ENCODE data around the gene TMPRSS3.
A peak's percentile ranks its signal among the peaks of the same experiment; 100 is the strongest.

TMPRSS3 gene

DNA sequence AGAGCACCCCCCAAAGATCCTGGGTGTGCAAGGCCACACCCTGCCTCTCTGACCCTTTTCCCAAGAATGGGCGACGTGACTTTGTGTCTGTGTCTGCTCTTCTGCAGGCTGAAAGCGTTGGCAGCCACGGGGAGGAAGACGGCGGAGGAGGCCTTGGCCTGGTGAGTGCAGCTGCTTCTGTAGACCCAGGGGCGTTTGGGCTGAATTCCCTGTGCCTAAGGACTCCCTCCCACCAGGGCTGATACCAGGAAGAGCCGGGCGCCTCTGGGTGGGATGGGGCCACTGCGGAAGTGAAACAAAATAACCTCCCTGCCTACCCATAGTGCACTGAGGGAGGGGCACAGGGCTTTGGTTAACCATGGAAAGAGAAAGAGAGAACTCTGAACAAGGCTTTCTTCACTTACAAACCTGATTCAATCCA, 10.4 kb upstream of the TMPRSS3 start:
- no peak for DNase-seq

DNA sequence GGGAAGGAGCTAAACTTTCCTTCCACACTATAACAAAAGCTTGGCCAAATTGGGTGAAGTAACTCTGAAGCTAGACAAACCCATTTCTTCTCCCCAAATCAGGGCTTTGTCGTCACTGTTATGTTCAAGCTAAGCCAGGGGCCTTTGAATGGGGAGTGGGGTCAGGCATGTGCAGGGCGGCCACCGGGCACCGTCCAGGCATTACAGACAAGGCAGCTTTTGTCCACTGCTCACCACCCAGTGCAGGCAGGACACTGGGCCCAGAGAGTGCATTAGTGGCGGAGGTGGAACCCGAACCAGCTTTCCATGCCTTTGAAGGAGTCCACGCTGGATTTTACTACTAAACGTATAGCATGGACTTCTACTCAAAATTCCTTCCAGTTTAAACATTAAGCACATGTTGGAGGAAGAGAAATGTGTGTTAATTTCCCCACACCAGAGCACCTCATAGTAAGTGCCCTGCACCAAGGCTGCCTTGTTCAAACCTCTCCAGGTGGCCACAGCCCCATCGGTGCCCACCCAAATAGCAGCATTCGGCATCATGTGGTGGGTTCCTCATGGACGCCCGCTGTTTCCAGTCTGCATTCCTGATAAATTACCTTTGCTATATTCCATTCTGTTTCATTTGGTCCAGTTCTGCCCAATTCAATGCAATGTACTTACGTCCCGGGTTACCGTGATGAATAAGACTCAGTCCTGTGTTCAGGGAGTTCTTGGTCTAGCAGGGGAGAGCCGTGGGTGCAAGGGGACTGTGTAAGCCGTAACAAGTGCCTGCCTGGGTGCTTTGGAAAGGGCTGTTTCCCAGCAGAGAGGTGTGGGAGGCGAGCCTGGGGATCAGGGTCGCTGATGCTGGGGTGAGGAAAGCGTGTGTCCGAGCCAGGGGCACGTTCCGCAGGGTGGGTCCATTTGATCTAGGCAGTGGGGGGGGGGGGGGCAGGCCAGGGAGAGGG, 9.5 kb upstream of the TMPRSS3 start:
- DNase-seq = no peak

DNA sequence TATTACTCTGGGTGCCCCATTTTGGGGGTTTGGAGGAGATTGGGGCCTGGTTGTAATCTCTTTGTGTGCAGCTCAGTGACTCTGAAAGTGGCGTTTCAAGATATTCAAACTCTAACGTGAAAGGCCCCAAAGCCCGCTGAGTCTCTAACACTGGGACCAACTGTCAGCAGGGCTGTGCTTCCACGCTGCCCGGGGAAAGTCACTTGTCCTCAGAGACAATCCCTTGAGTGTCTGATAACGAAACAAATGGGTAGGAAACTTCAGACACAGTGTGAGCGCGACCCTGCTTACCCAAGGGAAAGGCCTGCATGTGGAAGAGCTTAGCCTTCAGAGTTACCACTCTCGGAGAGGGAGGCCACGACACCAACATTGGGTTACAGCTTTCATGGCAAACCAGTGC, 8.7 kb upstream of the TMPRSS3 start:
- DNase-seq = no peak

DNA sequence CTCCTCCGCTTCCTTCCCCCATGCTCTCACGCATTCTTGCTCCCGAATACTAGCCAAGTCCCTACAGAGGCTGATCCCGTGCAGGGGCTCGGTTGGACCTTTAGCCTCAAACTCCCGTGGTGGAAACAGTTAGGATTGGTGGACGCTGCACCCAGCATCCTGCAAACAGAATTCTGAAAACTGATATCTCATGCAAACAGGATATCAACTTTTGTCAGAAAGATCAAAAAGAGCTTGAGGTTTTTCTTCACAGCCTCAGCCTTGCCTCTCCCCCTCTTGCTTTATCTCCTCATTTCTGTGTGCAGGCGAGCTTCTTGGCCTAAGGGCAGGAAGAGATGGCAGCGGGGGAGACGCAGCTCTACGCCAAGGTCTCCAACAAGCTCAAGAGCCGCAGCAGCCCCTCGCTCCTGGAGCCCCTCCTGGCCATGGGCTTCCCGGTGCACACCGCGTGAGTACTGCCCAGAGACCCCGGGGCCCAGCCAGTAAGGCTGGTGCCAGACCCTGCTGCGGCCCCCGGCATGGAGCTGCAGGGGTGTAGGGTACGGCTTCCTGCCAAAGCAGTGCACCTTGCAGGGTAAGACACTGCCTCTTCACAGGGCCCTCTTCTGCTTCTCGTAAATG, 7.9 kb upstream of the TMPRSS3 start, which contains the start of gene UBASH3A:
Gene UBASH3A, plus strand, starts transcription at position 292 of the 621 bp plus-strand sequence. Its CDS starts 44 bp downstream, at position 336.
- no peak for DNase-seq

DNA sequence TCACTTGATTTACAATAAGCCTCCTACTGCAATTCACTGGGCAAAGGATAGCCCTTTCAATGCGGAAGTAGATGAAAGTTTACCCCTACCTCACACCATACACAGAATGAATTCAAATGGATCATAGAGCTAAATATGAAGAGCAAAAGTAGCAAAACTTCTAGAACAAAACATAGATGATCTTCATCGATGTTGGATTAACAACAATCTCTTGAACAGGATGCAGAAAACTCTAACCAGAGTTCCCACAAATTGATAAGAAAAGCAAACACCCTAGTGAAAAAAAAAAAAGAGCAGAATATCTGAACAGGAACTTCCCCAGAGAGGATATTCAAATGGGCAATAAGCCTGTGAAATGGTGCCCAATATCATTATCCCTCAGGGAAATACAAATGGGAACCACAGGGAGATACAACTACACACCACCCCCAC, 6.0 kb upstream of the TMPRSS3 start:
- no peak for DNase-seq

DNA sequence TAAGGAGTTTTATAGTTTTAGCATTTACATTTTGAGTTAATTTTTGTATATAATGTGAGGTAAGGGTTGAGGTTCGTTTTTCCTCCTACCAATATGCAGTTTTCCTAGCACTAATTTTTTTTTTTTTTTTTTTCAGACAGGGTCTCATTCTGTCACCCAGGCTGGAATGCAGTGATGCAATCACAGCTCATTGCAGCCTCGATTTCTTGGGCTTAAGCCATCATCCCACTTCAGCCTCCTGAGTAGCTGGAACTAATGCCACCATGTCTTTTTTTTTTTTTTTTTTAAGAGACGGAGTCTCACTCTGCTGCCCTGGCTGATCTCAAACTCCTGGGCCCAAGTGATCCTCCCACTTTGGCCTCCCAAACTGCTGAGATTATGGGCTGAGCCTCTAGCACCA, 5.3 kb upstream of the TMPRSS3 start:
- no peak for DNase-seq

DNA sequence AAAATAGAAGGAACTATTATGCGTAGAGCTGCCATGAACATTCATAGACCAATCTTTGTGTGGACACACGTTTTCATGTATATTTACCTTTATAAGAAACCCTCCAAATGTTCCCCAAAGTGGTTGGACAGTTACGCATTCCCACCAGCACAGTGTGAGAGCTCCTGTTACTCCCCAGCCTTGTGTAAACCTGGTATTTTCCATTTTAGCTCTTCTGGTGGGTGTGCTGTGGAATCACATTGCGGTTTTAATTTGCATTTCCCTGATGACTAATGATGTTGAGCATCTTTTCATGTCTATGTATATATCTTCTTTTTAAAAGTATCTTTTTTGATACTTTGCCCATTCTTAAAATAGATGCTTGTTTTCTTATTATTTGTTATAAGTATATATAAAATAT, 4.7 kb upstream of the TMPRSS3 start:
- DNase-seq = no peak

DNA sequence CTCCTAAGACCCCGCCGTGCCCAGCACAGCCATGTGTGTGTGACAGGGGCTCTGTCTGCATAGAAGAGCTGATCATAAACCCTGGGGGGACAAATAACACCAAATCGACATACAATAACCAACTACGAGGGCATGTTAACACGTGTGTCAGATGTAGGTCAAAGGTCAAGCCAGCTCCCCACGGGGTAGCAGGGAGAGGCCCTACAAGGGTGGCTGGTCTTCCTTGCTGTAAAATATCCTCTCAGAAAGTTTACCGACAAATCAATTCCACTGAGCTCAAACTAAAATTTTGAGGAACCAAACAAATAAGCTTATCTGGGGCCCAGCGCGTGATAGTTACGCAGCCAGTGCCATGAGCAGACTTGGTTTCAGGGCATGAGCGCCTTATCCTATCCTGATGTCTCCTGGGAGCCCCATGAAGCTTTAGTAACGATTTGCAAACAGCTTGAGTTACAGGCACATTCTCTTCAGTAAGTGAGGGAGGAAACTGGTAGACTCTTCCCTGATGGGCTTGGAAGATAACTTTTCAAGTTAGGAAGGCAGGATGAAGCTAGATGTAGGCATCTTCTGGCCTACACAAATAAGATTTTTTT, 2.7 kb upstream of the TMPRSS3 start:
- DNase-seq = peak; percentile 83

DNA sequence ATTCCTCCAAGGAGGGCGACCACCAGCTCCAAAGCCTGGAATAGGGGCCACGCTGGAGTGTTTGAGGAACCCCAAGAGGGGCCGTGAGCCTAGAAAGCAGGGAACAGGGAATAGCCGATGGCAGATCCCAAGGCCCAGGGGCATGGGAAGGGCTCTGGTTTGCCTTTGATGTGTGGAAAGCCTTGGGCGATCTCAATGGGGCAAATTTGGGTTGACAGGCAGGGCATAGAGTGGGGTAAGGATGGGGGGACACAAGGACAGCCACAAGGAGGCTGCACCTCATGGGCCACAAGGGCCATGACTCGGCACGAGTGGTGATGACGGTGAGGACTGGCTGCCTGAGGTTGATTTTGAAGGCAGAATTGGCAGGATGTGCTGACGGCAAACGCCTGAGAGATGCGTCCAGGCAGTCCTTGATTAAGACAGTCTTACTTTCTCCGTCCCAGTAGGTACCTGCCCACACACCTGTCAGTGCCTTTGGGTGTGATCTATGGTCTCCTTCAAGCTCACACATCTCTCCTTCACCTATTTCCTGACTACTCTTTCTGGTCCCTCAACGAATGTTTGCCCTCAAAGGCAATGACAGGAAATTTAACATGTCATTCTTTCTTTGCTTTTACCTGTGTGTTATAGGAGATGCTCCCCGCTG, 2.0 kb upstream of the TMPRSS3 start:
- no peak for DNase-seq

DNA sequence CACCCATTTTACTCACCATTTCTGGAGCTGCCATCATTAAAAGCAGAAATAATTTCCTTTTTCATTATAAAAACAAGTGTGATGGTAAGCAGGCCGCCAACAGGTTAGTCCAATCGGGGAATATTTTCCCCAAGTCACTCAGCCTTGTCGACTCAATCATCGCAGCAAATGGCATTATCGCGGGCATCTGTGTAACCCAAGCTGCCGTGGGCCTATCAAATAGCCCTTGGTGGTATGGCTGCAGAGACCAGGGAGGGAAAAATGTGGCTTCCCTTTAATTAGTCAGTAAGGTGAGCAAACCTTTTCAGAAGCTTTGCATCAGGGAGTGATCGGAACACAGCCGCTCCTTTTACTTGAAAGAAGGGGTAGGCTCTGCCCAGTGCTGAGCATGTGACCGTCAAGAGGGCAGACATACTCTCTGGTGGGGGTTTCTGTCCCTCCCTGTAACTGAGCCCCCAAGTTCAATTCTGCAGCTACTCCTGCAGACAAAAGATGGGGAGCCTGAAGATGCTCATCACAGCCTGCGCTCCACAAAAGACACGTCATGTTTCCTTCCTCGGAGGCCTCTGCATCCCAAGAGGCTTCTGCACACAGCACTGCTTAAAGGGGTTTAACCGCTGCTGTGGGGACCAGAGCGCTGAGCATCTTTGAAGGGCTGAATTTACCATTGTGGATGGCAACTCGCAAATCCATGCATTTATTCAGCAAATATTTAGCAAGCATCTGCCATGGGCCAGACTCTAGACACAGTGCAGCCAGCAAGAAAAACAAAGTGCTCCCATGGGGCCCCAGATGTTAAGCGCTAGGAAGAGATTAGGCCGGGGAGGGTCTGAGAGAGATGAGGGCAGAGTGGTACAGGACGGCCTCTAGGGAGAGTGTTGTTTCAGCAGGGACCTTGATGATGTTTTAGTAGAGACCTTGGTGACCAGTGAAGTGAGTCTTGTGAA, 1.2 kb upstream of the TMPRSS3 start:
- peak; percentile 65 for DNase-seq

DNA sequence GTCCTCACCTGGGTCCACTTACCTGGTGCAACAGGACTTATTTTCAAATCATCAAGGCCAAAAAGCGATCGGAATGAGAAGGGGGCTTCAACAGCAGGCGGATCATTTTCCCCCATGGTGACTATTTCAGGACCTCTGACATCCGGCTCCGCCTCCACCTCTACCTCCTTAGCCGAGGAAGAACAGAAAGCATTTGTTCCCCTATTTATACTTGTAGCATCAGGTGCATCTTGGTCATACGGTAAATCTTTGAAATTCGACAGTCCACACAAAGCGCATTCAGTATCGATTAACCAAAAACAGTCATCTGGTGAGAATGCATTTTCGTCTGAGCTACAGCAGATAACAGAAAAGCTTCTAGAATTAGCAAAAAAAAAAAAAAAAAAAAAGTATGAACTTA, 550 bp downstream of the TMPRSS3 start:
- DNase-seq = no peak

DNA sequence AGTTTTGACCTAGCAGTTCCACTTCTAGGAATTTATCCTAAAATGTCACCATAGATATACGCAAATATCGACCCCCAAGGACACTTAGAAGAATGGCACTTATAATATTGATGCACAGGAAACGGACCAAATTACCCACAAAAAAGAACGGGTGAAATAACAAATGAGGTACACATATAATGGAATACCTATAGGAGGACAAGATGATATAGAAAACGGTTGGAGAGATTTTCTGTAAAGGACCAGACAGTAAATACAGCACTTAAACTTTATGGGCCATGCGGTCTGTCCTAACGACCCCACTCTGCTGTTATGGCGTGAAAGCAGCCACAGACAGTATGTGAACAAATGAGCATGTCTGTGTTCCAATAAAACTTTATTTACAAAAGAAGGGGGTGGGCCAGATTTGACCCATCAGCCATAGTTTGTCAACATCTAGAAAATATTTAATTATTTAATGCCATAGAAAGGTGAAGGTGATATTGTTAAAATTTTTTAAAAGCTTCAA, 2.4 kb downstream of the TMPRSS3 start:
- DNase-seq = no peak

DNA sequence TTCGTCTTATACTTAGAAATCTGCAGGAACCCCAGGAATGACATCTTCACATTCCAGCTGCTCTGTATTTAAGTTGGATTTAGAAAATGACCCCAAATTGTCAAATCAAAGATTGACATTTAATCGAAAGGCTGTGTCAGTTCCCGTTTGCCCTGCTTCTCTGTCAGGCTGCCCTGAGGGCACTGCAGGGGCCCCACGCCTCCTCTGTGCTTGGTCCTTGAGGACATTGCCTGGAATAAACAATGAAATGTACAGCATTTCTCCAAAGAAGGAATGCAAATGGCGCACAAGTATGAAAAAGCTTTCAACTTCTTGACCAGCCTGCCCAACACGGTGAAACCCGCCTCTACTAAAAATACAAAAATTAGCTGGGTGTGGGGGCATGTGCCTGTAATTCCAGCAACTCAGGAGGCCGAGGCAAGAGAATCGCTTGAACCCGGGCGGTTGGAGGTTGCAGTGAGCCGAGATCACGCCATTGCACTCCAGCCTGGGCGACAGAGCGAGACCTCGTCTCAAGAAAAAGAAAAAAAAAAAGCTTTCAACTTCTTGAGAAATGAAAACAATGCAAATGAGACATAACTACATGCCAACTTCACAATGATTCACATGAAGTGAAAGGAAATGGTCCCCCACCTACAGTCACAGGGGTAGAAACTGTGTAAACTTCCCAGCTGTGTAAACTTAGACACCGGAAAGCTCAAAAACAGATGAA, 3.0 kb downstream of the TMPRSS3 start:
- no peak for DNase-seq

DNA sequence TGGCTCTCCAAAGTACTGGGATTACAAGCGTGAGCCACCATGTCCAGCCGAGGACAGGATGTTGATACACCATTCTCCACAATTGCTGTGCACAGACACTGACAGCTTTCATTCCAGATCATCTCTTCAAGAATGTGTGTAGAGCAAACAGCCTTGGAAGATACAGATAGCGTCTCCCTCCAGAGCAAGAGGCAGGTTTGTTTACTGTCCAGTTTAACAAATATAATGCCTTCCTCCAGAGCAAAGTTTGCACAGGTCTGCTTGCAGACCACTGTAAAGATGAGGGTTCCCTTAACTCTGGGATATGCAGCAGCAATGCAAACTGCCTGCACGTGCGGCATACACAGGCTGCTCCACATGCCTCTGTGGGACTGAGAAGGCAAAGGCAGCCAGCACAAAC, 4.6 kb downstream of the TMPRSS3 start:
- no peak for DNase-seq

DNA sequence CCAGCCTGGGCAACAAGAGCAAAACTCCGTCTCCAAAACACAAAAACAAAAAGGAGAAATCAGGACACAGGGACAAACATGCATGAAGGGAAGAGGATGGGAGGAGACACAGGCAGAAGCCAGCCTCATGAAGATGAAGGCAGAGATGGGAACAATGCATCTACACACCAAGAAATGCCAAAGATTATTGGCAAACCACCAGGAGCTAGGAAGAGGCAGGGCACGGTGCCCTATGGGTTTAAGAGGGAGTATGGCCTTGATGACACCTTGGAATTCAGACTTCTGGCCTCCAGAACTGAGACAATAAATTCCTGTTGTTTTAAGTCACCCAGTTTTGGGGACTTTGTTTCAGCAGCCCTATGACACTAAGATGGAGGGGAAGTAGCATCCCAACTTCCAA, 5.2 kb downstream of the TMPRSS3 start:
- no peak for DNase-seq

DNA sequence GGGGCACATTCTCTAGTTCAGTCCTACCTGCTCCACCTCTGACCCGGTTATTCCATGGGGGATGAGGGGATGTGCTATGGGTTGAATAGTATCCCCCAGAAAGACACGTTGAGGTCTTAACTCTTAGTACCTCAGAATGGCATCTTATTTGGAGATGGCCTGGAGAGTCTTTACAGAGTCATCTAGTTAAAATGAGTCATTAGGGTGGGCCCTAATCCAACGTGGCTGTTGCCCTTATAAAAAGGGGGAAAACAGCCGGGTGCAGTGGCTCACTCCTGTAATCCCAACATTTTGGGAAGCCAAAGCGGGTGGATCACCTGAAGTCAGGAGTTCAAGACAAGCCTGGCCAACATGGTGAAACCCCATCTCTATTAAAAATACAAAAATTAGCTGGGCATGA, 5.7 kb downstream of the TMPRSS3 start:
- DNase-seq = no peak

DNA sequence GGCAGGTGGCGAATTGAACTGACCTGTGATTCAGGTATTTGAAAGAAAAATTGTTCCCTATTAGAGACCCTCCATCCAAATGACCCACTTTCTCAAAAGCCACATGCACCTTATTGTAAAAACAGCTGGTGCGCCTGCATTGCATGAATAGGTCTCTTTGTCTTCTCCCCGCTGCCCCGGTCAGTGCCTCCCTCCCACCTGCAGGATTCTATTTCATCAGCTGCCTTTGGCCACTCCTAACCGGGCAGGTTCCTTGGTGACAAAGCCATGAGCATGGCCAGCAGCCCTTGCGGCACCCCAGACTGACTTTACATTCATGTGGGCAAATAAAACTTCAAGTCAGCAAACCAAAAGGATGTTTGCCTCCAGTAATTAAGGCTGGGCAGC, 6.4 kb downstream of the TMPRSS3 start:
- DNase-seq = no peak

DNA sequence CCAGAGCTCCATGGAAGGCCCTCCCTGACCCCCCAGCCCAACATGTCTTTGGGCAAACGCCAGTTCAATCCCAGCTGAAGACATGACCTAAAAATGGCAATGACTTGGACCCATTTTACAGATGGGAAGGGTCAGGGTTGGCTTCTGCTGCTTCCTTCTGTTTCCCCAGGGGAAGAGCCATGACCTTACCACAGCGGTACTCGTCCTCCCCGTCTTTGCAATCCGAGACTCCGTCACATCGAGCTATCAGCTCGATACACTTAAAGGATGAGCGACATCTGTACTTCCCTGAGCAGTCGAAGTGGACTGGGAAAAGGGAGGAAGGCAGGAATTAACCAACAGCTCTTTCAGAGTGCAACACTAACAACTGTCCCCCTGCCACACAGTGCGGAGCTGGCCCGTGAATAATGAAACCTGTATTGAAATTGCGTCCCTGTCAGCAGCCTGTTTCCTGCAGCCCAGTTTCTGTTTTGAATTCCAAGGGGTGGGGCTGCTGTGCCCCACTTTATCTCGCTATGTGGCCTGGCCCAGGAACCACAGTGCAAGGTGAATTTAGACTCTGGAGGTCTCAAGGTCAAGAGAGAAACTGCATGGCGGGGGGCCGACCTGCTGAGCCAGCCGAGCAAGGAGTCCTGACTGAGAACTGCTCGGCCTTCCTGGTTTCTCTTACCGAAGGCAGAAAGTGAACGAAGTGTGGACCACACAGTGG, 7.0 kb downstream of the TMPRSS3 start:
- no peak for DNase-seq

DNA sequence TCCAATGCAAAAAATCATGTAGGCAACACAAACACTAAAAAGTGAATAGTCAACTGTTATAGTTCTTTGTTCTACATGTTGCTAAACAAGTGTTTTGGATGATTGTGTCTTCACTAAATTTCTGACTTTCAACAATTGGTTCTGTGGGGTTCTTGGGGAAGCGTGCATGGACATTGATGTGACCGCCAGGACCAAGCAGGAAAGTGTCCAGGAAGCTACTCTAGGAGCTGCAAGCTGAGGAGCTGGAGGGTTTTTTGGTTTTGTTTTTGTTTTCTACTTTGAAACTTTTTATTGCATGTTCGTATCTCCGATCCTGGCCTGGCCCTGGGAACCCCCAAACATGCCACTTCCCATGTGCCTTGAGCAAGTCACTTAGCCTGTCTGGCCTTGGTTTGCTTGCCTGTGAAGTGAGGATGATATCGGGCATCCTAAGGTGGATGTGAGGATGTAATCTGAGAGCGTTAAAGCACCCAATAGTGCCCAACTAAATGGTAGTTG, 8.0 kb downstream of the TMPRSS3 start:
- DNase-seq = no peak

DNA sequence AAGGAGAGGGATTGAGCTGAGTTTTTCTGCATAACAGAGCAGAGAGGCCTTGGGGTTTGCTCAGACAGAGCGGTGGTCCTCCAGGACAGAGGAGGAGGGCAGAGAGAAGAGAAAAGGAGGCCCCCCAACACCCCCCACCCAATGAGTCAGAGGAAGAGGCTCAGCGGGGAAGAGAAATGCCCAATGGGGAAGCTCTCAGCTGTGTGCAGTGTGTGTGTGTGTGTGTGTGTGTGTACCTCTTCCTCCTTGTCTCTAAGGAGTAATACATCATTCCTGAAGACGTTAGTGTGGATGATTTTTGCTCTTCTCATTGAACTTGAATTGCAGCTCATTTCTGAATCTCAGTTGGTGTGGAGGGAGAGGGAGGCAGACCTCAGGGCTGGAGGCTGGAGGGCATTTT, 8.7 kb downstream of the TMPRSS3 start:
- no peak for DNase-seq
